Natural killer cell (primary cell): ENCODE data around the gene DGCR8. TPM values are rescaled to one million over a fixed set of nuclear protein-coding genes. Genes with fewer than 3 reads are reported as not detected.

Experiments used
- ATAC-seq, 3 donors: fragments of 150-1000 bp in 2 of 3; fragments of 200-7000 bp in 1 of 3; cut with Tn5 transposase; 1 replicate in 1 of 3; 2 replicates in 2 of 3; pipeline ENCODE4 v1.10.0; 2021; ENCODE audit warnings: mild to moderate bottlenecking in 2 of 3, moderate library complexity in 2 of 3
- DNase-seq, 2 donors: peaks; one replicate each; pipeline versions ENCODE4 v3.0.0 to v3.0.0-alpha.2; 2013 to 2021; ENCODE audit warnings: mixed read lengths in 1 of 2
- H3K27ac ChIP-seq: one replicate; pipeline ENCODE4 v1.5.1; 2013; ENCODE audit warnings: mild to moderate bottlenecking, low read length
- H3K27me3 ChIP-seq: one replicate; pipeline ENCODE4 v1.6.1; 2013; ENCODE audit warnings: low read length; ENCODE audit not compliant: control insufficient read depth, insufficient read depth
- H3K36me3 ChIP-seq: one replicate; pipeline ENCODE4 v1.6.1; 2013; ENCODE audit warnings: low read length; ENCODE audit not compliant: control insufficient read depth, insufficient read depth
- H3K4me1 ChIP-seq: one replicate; pipeline ENCODE4 v1.6.1; 2013; ENCODE audit warnings: low read length; ENCODE audit not compliant: control insufficient read depth, insufficient read depth
- H3K4me3 ChIP-seq: one replicate; pipeline ENCODE4 v1.5.1; 2013; ENCODE audit warnings: low read length
- H3K9me3 ChIP-seq: one replicate; pipeline ENCODE4 v1.6.1; 2013; ENCODE audit warnings: low read length; ENCODE audit not compliant: control insufficient read depth, insufficient read depth
- H3K27ac Mint-ChIP-seq, 2 donors: one replicate each; pipeline ENCODE4 v1.8.0; 2022; ENCODE audit warnings: mild to moderate bottlenecking in 2 of 2, mixed read lengths in 2 of 2, moderate library complexity in 1 of 2
- H3K27me3 Mint-ChIP-seq, 2 donors: one replicate each; pipeline ENCODE4 v1.8.0; 2022; ENCODE audit warnings: low read depth in 2 of 2, mixed read lengths in 2 of 2
- H3K36me3 Mint-ChIP-seq: one replicate; pipeline ENCODE4 v1.8.0; 2022; ENCODE audit warnings: mixed read lengths
- H3K4me1 Mint-ChIP-seq, 2 donors: one replicate each; pipeline ENCODE4 v1.8.0; 2022; ENCODE audit warnings: mixed read lengths in 2 of 2
- H3K4me3 Mint-ChIP-seq: one replicate; pipeline ENCODE4 v1.8.0; 2022; ENCODE audit warnings: mild to moderate bottlenecking, moderate library complexity, mixed read lengths
- H3K9me3 Mint-ChIP-seq, 2 donors: one replicate each; pipeline ENCODE4 v1.8.0; 2022; ENCODE audit warnings: mixed read lengths in 2 of 2
- CTCF ChIP-seq: fragments of 200-600 bp; IDR thresholded peaks from one replicate; pipeline ENCODE4 v1.8.0; 2022; ENCODE audit warnings: antibody characterized with exemption
- WGBS: methylation state at CpG from one replicate; pipeline ENCODE4 v1.1.7; 2013; ENCODE audit warnings: missing lambda C conversion rate; ENCODE audit not compliant: insufficient coverage; 5-methylcytosine and 5-hydroxymethylcytosine counted together
- intact Hi-C: fragments of 100-400 bp; cut with micrococcal nuclease; formaldehyde crosslinking; loops from one replicate; pipeline ENCODE4 v1.14.2; 2022
- total RNA-seq, 4 donors: library from RNA; stranded (reverse); fragments of 120-200 nt in 1 of 4; gene quantifications; one replicate each; pipeline versions ENCODE4 v1.2.3 to v1.2.4, GENCODE V29; 2013 to 2022

DGCR8 gene
- total RNA-seq, 3 donors from 2014 or later (not counting 1 experiment from before 2014, with no cell fraction given), result 45.3 to 64.7 (median 64.0) TPM

- peaks cover 72% of the 10 kb centered on the region for H3K36me3 ChIP-seq
- no peak overlapping the region for H3K4me3 ChIP-seq
- intact Hi-C loops, result no loop called here
- H3K4me3 Mint-ChIP-seq, result no peak overlapping the region
- H3K27ac Mint-ChIP-seq, result peak overlapping the region in 1 of 2 donors; percentile 60
- H3K36me3 Mint-ChIP-seq, result no peaks in the 10 kb centered on the region
- H3K27ac ChIP-seq, result no peak overlapping the region
- H3K9me3 Mint-ChIP-seq, result no peaks in the 10 kb centered on the region
- H3K9me3 ChIP-seq, result no peaks in the 10 kb centered on the region
- H3K27me3 ChIP-seq, result no peaks in the 10 kb centered on the region
- TF ChIP-seq CTCF, result no peak
- 95% methylated on average over 12 of the region's 12 CpGs for WGBS
- H3K4me1 ChIP-seq, result peaks cover 39% of the 10 kb centered on the region
- no peak for ATAC-seq
- peaks cover 7 to 20% of the 10 kb centered on the region in 2 donors for H3K4me1 Mint-ChIP-seq
- DNase-seq, result no peak
- no peaks in the 10 kb centered on the region for H3K27me3 Mint-ChIP-seq
Measured at GRCh38 chr22:20108757-20109230, 28.8 kb downstream of the DGCR8 start.

DNA sequence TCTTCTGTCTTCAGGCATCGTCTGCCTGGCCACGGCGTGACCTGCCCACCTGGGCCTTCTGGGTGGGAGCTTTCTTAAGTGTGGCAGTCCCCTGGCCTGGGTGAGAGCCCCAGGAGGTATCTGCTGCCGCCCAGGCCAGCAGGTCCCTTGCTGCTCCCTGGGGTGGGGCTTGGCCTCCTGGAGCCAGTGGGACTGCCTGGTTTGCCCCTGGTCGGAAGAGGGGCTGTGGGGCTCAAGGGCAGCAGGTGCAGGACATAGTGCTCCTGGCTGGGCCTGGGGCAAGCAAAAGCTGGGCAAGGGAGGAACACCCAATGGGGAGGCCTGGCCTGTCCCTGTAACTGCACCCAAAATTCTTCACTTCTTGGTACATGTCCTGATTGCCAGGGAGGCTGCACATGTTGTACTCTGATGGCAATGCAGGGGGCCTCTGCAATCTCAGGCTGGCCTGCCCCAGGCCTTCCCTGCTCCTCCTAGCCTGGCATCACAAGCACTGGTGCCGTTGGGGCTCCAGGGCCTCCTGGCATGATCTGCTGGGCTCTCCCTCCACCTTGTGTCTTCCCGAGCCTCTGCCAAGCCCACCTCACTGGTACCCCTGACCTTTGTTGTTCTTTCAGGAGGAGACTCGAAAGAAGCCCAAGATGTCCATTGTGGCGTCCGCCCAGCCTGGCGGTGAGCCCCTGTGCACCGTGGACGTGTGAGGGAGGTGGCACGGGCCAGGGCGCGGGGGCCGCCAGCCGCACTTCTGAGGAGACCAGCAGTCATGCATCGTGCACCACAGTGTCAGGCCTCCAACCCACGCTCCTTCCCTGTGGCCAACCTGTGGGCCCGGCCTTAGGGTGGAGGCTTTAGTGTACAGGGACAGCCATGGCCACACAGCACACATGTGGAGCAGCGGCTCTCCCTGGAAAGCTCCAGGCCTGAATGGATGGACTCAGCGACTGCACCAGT is 29.6 kb downstream of the DGCR8 start:
- no peak for DNase-seq
- Histone ChIP-seq H3K27ac (no peak overlapping the region), H3K4me3 (no peak overlapping the region), H3K27me3 (no peaks in the 10 kb centered on the region), H3K36me3 (peaks cover 76% of the 10 kb centered on the region), H3K9me3 (no peaks in the 10 kb centered on the region), H3K4me1 (peaks cover 48% of the 10 kb centered on the region)
- WGBS, result 87% methylated on average over 23 of the region's 23 CpGs
- Mint-ChIP-seq H3K36me3 (no peaks in the 10 kb centered on the region), H3K4me3 (no peak overlapping the region), H3K4me1 (peaks cover 11 to 27% of the 10 kb centered on the region in 2 donors), H3K27me3 (no peaks in the 10 kb centered on the region), H3K9me3 (no peaks in the 10 kb centered on the region), H3K27ac (peak overlapping the region in 1 of 2 donors; percentile 11)
- no peak for TF ChIP-seq CTCF
- ATAC-seq, result no peak
- intact Hi-C loops, result no loop called here

DNA sequence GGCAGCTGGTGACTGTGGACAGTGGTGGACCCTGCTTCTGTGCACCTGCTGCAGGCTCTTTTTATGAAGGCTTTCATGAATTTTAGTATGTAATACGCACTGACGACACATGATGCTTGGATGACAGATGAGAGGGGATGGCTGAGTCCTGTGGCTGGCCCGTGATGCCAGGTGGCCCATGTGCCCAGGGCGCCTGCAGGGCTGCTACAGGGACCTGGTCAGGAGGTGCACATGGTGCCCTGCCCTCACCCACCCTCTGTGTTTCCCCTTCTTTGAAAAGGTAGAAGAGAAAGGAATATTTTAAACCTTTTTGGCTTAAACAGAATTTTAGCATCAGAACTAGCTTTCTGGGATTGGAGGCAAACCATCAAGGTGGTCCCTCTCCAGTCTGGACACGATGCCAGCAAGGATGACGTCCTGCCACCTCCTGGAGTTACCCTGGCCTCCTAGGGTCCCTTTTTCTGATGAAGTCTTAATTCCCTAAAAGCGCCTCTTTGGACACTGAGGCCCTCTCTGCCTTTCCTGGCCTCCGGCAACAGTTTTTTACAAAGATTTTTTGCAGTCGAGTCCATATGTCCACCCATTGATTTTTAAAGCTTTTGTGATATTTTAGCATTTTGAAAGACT is 30.4 kb downstream of the DGCR8 start:
- ATAC-seq (no peak), DNase-seq (no peak)
- 98% methylated on average over 9 of the region's 9 CpGs for WGBS
- H3K36me3 Mint-ChIP-seq, result no peaks in the 10 kb centered on the region
- no peaks in the 10 kb centered on the region for H3K27me3 ChIP-seq
- intact Hi-C loops, result no loop called here
- no peaks in the 10 kb centered on the region for H3K9me3 Mint-ChIP-seq
- H3K4me1 Mint-ChIP-seq, result peaks cover 15 to 33% of the 10 kb centered on the region in 2 donors
- H3K27me3 Mint-ChIP-seq, result no peaks in the 10 kb centered on the region
- no peaks in the 10 kb centered on the region for H3K9me3 ChIP-seq
- peaks cover 77% of the 10 kb centered on the region for H3K36me3 ChIP-seq
- H3K4me1 ChIP-seq, result peaks cover 56% of the 10 kb centered on the region
- peak overlapping the region; percentile 31 to 58 for H3K27ac Mint-ChIP-seq
- H3K27ac ChIP-seq, result no peak overlapping the region
- H3K4me3 Mint-ChIP-seq, result no peak overlapping the region
- H3K4me3 ChIP-seq, result no peak overlapping the region
- no peak for TF ChIP-seq CTCF
